KBM-7 (cell line): ENCODE data around the gene ABI3.
A peak's percentile ranks its signal among the peaks of the same experiment; 100 is the strongest.
"Not testable (repeated sequence)": the region's sequence is repeated elsewhere in the genome, so short reads cannot be mapped to it uniquely, and the experiment has no call there.

Experiments used
- DNase-seq: peaks from one replicate; pipeline ENCODE4 v3.0.0-alpha.2; 2015
- in situ Hi-C: fragments of 300-500 bp; cut with MboI; formaldehyde crosslinking; loops from 2 replicates; pipeline ENCODE4 v1.14.3; 2020; ENCODE audit warnings: low sequenced_read_pairs, low pct_unique_long_range_greater_than_20kb, mixed read lengths

Gene ABI3

DNA sequence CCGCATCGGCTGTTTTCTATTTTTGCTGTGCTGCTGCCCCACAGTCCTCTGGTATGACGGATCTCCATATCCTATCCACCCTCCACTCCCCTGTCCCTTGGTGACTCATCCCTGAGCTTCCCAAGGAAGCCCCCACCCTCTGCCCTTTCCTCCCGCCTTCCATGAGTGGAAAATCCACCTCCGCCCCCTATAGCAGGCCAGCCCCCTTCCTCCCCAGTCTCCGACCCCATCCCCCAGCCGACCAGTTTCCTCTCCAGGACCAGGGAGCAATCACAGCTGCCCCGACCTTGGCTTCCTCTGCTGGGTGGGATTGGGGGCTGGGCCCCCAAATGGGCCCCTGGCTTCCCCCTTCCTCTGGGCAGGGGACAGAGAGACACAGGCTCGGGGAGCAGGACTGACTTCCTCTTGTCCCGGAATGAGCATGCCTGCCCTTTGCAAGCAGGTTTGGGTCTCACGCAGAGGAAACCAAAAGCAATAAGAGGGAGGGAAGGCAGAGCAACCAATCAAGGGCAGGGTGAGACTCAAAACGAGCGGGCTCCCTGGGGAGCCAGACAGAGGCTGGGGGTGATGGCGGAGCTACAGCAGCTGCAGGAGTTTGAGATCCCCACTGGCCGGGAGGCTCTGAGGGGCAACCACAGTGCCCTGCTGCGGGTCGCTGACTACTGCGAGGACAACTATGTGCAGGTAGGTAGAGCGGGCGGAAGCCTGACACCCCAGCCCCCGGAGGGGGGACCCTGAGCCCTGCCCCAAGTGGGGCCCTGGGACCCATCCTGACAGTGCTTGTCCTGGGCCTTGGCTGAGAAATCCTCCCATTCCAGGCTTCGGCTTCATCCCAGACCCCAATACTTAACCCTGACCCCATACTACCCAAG lies at the start of gene ABI3, which contains the start of gene GNGT2:
Gene ABI3, plus strand, starts transcription at position 550 of the 872 bp plus-strand sequence. Its CDS starts 18 bp downstream, at position 568.
Gene GNGT2, minus strand, starts transcription at position 417 of the 872 bp plus-strand sequence. CDS start 3,152 bp downstream, outside the sequence.
- in situ Hi-C loops = no loop called here
- peak; percentile 79 for DNase-seq

- no peak for DNase-seq
- in situ Hi-C loops = no loop called here
These were observed 47.6 kb upstream of the ABI3 start for GRCh38 chr17:49162866-49163265.

DNA sequence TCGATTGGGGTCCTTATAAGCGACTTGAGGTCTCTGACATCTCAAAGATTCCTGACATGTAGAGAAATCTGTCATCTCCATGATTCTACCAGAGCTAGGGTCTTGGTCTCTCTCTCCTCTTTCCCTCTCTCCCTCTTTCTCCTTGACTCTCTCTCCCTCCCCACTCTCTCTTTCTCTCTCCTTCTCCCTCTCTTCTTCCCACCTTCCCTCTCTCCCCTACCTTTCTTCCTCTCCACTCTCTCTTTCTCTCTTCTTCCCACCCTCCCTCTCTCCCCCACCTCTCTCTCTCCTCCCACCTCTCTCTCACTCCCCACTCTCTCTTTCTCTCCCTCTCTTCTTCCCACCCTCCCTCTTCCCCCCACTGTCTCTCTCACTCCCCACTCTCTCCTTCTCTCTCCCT lies 45.4 kb upstream of the ABI3 start:
- in situ Hi-C loops = no loop called here

GRCh38 chr17:49168706-49169105 lies 41.8 kb upstream of the ABI3 start:
- in situ Hi-C loops = no loop called here
- no peak for DNase-seq

More for the DNA sequence above, 45.4 kb upstream of the ABI3 start:
- no peak for DNase-seq

- in situ Hi-C loops = no loop called here
- no peak for DNase-seq
These were observed 40.3 kb upstream of the ABI3 start for GRCh38 chr17:49170216-49170615.

GRCh38 chr17:49170711-49171110 lies 39.8 kb upstream of the ABI3 start:
- DNase-seq, in situ Hi-C loops: not testable (repeated sequence)

DNA sequence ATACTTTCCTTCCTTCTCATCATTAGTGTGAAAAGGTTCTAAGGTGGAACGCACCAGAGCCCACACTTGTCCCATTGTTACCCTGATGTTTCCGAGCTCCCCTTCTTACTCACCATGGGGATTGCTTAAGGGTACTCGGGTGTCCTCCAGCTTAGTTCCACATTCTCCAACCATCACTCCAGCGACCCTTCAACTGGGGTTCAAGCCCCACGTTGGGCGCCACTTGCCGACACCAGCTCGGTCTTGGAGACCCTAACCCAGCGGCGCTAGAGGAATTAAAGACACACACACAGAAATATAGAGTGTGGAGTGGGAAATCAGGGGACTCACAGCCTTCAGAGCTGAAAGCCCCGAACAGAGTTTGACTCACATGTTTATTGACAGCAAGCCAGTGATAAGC lies 34.5 kb upstream of the ABI3 start:
- DNase-seq, in situ Hi-C loops: not testable (repeated sequence)

DNA sequence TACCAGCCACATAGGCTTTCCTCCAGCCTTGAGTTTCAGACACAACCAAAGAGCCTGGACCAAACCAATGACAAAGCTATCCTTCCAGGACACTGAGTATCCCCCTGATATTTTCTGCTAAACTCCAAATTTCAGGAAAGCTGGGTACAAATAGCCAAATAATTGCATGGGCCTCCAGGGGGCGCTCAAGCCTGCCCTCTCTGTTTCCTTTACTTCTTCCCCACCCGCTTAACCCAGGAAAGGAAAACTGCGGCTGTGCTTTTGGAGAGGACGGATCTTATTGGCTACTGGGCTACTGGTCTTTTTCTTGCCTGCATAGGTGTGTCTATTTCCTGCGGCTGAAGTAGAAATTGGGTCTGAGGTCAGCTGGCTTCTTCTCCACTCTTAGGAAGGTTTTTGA lies 30.2 kb upstream of the ABI3 start:
- peak; percentile 87 for DNase-seq
- in situ Hi-C loops = no loop called here

GRCh38 chr17:49180998-49181635 lies 29.4 kb upstream of the ABI3 start:
- DNase-seq = peak; percentile 31
- in situ Hi-C loops = no loop called here

DNA sequence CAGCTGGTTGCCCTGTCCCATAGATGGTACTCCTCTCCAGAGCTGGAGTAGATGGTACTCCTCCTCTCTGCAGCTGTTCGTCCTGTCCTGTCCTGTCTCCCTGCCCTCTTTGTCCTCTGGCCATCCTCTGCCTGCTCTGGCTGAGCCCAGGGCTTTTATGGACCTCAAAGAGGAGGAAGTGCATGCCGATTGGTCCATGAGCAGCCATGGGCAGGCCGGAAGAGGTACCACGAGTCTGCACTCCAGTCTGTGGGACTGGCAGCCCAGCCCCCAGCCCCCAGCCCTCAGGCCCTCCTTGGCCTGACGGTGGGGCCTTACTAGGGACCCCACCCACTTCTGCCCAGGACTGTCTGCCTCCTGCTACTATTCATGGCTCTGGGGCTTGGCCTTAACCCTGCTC lies 27.2 kb upstream of the ABI3 start:
- in situ Hi-C loops = no loop called here

DNA sequence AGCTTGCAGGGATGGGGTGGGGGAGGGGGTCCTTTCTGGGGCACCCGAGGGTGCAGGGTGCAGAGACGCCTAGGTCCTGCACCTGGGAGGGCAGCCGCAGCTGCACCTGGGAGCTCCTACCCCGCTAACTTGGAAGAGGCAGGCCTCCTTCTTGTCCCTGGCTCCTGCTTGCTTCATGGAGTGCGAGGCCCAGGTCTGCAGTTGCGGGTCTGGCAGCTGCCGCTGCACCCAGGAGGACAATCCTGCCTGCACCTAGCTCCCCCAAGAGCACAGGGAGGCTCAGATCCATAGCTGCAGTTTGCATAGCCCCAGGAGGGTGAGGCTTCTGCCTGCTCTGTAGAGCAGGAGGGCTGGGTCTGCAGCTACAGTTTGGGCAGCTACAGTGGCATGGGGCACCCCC lies 26.7 kb upstream of the ABI3 start:
- DNase-seq = no peak
- in situ Hi-C loops = no loop called here

More for the DNA sequence above, 27.2 kb upstream of the ABI3 start:
- DNase-seq = no peak

DNA sequence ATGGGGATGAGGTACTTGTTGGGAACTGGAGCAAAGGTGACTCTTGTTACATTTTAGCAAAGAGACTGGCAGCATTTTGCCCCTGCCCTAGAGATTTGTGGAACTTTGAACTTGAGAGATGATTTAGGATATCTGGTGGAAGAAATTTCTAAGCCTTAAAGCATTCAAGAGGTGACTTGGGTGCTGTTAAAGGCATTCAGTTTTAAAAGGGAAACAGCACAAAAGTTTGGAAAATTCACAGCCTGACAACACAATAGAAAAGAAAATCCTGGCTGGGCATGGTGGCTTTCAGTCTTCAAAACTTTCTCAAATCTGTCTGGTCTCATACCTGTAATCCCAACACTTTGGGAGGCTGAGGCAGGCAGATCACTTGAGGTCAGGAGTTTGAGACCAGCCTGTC lies 26.0 kb upstream of the ABI3 start:
- in situ Hi-C loops, DNase-seq: not testable (repeated sequence)

GRCh38 chr17:49185381-49185780 lies 25.1 kb upstream of the ABI3 start:
- DNase-seq, in situ Hi-C loops: not testable (repeated sequence)

DNA sequence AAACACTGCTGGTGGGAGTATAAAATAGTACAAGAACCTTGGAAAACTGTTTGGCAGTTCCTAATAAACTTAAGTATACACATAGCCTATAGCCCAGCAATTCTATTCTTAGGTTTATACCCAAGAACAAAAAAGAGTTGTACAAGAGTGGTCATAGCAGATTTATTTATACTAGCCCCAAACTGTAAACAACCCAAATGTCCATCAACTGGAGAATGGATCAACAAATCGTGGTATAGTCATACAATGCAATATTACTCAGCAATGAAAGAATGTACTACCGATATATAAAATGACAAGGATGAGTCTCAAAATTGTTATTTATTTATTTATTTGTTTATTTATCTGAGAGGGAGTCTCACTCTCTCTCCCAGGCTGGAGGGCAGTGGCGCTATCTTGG lies 23.2 kb upstream of the ABI3 start:
- in situ Hi-C loops = no loop called here
- no peak for DNase-seq

DNA sequence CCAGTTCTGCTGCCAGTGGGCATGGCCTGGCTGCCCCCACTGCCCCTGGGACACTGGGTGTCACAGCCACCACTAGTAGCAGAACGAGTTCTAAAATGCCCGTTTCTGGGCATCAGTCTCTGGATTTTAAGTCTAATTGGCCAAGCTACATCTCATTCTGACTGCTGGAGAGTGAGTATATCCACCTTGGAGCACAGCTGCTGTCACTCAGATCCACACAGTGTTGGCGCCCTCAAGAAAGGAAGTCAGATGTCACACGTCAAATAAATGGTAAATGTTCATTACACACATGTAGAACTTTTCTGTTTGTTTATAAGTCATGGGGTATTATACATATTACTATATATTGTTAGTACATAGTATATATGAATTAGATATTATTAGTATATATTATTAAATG lies 19.6 kb upstream of the ABI3 start:
- no peak for DNase-seq
- in situ Hi-C loops = no loop called here

DNA sequence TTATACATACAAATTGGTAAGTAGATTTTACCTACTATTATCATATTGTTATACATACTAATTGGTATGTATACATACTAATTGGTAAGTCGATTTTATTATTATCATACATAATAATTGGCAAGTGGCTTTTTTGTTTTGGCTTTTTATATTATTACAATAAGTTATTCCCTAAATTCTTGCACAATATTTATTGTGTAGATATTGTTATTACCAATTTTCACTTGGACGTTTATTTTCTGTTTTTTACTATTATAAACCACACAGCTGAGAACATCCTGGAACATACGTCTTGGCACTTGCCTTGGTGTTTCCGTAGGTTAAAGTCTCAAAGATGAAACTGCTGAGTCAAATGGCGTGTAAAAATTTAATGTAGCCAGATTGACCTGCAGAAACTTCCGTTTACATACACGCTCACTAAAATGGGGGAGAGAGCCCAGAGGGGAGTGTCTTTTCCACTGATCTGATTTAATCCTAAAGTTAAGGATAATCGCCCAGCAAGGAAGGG lies 19.0 kb upstream of the ABI3 start:
- in situ Hi-C loops = no loop called here
- DNase-seq = no peak

DNA sequence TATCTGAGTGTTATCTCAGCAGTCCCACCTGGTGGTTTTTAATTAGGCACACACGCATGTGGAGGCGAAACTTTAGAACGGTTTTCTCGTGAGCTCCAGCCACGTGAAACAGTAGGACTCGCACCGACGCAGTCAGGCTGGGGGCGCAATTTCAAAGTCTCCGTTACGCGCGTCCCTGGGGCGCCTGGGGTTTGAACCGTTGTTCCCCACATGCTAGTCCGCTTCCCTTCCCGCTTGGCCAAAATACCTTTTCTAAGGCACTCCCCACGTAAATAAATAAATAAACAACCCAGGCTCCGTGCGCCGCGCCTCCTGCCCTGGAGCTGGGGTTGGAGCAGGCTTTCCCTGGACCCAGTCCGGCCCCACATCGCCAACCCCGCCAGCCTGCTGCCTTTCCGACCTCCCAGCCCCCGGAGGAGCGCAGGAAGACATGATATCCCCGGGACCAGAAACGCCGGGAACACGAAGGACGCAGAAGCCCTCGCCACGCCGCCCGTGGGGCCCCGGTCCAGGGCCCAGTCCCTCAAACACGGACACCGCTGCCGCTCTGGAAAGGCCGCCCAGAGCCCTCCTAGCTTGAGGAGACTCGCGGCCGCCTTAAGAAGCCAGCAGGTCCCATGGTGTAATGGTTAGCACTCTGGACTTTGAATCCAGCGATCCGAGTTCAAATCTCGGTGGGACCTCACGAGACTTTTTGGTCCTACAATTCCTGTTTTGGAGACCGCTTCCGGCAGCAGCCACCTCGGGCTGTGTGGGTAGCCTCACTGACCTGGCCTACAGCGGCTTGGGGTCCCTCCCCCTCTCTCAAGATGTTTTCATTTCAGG lies 18.4 kb upstream of the ABI3 start:
- peak; percentile 90 for DNase-seq
- in situ Hi-C loops = no loop called here

- peak; percentile 86 for DNase-seq
- in situ Hi-C loops = no loop called here
These were observed 16.8 kb upstream of the ABI3 start for GRCh38 chr17:49193513-49194296.

GRCh38 chr17:49194297-49194607 lies 16.3 kb upstream of the ABI3 start:
- in situ Hi-C loops = no loop called here
- DNase-seq = no peak
